Ectodermal cell (in vitro differentiated cells): Measurements from ENCODE around the gene NEBL.

Source experiments
- H3K27ac ChIP-seq: 2 replicates; pipeline ENCODE4 v1.7.0; 2013; ENCODE audit warnings: mild to moderate bottlenecking, low read depth, low read length; ENCODE audit not compliant: insufficient read depth, poor library complexity, severe bottlenecking
- H3K27me3 ChIP-seq: 2 replicates; pipeline ENCODE4 v1.7.0; 2013; ENCODE audit warnings: mild to moderate bottlenecking, low read length; ENCODE audit not compliant: insufficient read depth, control insufficient read depth, poor library complexity, severe bottlenecking
- H3K36me3 ChIP-seq: one replicate; pipeline ENCODE4 v1.7.0; 2013; ENCODE audit warnings: low read length; ENCODE audit not compliant: control insufficient read depth, insufficient read depth
- H3K4me1 ChIP-seq: one replicate; pipeline ENCODE4 v1.7.0; 2013; ENCODE audit warnings: low read length; ENCODE audit not compliant: control insufficient read depth, insufficient read depth
- H3K4me3 ChIP-seq: 2 replicates; pipeline ENCODE4 v1.7.0; 2013; ENCODE audit warnings: low read depth, low read length, control low read depth; ENCODE audit not compliant: insufficient read depth
- H3K9me3 ChIP-seq: 2 replicates; pipeline ENCODE4 v1.7.0; 2013; ENCODE audit warnings: mild to moderate bottlenecking, low read length, moderate library complexity; ENCODE audit not compliant: control insufficient read depth
- WGBS, 2 experiments: methylation state at CpG; one replicate each; pipeline ENCODE4 v1.1.7; 2013; ENCODE audit warnings: missing lambda C conversion rate in 2 of 2; 5-methylcytosine and 5-hydroxymethylcytosine counted together

Gene NEBL

DNA sequence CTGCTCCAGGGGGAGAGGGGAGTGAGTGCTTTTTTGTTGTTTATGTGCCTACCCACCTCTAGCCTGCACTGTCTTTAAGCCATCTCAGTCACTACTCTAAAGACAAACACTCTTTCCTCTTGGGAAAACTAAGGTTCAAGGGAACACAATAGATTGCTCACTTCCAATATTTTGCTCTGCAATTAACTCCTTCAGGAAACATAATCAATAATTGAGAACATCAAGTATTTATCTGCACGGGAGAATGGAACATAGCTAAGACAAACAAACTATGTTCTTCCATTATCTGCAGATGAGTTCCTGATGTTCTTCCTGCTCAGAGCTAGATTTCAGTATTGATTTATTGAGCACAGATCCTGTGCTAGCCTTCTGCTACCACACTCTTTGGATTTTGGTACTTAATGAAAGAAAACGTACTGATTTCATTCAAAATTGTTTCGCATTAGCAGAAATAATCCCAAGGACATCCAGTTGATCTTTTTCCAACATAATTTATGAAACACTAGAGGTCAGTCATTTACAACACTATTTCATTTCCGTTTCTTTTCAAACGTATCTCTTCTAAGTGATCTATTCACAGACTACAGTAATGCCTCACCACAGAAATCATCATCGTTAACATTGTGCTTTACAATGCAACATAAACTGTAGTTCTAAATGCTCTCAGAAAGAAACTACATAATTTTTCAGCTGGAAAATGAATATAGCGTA is 8.3 kb downstream of the NEBL start:
- no peaks in the 10 kb centered on the region for H3K36me3 ChIP-seq
- H3K27me3 ChIP-seq, result no peaks in the 10 kb centered on the region
- no peak overlapping the region for H3K27ac ChIP-seq
- H3K9me3 ChIP-seq, result no peaks in the 10 kb centered on the region
- WGBS, 2 experiments, result 87 to 88% methylated on average over 6 of the region's 7 CpGs
- H3K4me1 ChIP-seq, result no peaks in the 10 kb centered on the region
- no peak overlapping the region for H3K4me3 ChIP-seq

DNA sequence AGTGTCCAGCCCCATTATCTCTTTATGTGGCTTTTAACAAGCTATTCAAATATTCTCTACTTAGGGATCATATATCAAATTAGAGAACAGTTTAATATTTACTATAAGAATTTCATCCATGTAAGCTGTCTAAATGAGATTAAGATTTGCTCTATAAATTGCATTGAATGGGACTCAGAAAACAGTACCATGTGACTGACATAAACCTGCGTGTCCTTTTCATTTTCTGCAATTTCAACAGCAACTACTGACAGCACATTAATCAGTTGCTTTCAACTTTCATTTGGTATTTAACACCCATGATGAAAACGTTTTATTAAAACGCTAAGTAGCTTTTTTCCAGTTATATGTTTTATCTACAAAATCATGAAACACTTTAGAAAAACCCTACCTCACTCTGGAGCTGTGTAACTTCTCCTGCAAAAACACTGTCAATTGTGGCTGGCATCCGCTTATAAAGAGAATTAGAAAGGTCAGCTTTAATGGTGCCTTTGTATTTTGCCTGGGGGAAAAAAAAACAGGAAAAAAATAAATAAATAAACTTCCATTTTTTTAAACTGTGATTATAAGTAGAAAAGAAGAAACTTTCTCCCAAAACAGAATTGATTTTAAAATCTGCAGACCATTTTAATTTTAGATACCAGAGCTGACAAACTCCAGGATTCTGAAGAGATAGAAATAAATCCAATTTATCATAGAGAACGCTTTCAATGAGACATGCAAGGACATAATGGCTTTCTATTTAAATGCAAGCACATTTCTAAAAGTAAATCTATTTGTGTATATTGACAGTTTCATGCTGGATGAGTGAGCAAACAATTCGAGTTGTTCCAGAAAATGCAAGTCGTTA is 9.2 kb downstream of the NEBL start:
- no peaks in the 10 kb centered on the region for H3K4me1 ChIP-seq
- H3K4me3 ChIP-seq, result no peak overlapping the region
- no peaks in the 10 kb centered on the region for H3K27me3 ChIP-seq
- H3K36me3 ChIP-seq, result no peaks in the 10 kb centered on the region
- 65 to 69% methylated on average over 5 to 7 of the region's 7 CpGs for WGBS, 2 experiments
- H3K27ac ChIP-seq, result no peak overlapping the region
- H3K9me3 ChIP-seq, result no peaks in the 10 kb centered on the region

DNA sequence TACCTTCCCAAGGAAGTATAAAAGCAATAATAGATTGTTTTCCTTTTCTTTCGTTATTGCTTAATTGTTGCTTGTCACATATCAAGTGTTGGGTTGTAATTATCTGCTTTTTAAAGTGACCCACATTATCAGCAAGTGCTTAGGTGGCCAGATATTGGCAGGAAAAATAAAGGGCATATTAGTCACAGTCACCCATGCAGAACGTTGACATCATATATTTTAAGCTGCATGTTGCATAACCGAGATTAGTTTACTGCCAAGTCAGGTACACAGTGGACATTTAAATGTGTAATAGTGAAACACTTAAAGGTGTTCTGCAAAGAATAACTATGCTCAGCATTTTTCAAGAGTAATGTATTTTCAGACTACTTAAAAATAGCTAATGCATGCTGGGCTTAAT is 11.4 kb downstream of the NEBL start:
- Histone ChIP-seq H3K4me1 (no peaks in the 10 kb centered on the region), H3K36me3 (no peaks in the 10 kb centered on the region), H3K27me3 (no peaks in the 10 kb centered on the region), H3K27ac (no peak overlapping the region), H3K9me3 (no peaks in the 10 kb centered on the region), H3K4me3 (no peak overlapping the region)
- 96 to 98% methylated on average over 3 of the region's 3 CpGs for WGBS, 2 experiments

DNA sequence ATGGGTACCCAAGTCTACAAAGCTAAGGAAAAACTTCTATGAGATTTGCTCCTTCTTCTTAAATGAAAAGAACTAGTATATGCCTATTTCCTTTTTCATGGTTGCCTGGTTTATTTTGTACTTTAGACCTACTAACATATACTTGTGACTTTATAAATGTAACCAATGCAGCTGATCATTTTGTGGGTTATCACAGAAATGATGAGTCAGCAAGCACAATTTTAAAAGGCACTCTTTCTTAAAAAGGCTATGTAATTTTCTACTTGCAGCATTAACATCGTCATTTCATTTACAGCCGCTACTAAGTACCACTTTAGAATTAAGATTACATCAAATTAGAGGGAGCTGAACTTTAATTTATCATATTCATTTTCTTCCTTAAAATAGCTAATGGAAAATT is 13.6 kb downstream of the NEBL start:
- 80 to 100% methylated on average over 1 to 2 of the region's 2 CpGs for WGBS, 2 experiments
- no peak overlapping the region for H3K4me3 ChIP-seq
- no peaks in the 10 kb centered on the region for H3K27me3 ChIP-seq

DNA sequence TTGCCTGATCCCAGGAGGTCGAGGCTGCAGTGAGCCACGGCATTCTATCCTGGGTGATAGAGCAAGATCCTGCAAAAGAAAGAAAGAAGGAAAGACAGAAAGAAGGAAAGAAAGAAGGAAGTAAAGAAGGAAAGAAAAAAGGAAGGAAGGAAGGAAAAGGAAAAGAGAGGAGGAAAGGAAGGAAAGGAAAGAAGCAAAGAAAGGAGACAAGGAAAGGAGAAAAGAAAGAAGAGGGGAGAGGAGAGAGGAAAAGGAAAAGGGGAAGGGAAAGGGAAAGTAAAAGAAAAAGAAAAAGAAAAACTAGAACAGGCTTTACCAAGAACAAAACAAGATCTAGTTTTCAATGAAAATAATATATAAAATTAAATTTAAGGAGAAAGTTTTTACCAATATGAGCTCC is 15.0 kb downstream of the NEBL start:
- Histone ChIP-seq H3K27me3 (no peaks in the 10 kb centered on the region), H3K4me3 (no peak overlapping the region), H3K4me1 (no peaks in the 10 kb centered on the region), H3K27ac (no peak overlapping the region), H3K36me3 (peaks cover 3% of the 10 kb centered on the region), H3K9me3 (no peaks in the 10 kb centered on the region)
- 68 to 69% methylated on average over 2 of the region's 2 CpGs for WGBS, 2 experiments

More for the DNA sequence above, 13.6 kb downstream of the NEBL start:
- Histone ChIP-seq H3K36me3 (peaks cover 3% of the 10 kb centered on the region), H3K4me1 (no peaks in the 10 kb centered on the region), H3K27ac (no peak overlapping the region), H3K9me3 (no peaks in the 10 kb centered on the region)

DNA sequence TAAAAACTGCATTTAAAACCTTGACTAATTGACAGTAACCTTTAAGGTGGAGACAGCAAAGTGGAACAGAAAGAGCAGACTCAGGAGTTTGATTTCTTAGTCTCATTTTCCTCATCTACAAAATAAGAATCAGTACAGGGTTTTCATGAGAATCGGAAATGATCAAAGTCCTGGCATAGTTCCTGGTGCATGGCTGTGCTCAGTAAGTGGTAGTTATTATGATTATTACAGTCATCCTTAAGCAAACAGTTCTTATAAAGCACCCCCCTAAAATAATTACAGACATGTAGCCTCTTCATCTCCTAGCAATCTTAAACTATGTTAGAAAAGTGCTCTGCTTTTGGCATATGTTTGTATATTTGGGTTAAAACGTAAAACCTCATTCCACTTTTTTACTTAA is 18.0 kb downstream of the NEBL start:
- no peaks in the 10 kb centered on the region for H3K9me3 ChIP-seq
- H3K27me3 ChIP-seq, result no peaks in the 10 kb centered on the region
- peaks cover 3% of the 10 kb centered on the region for H3K36me3 ChIP-seq
- whole genome bisulfite sequencing, 2 experiments, result 86 to 100% methylated on average over 1 to 2 of the region's 2 CpGs
- no peaks in the 10 kb centered on the region for H3K4me1 ChIP-seq
- no peak overlapping the region for H3K4me3 ChIP-seq
- no peak overlapping the region for H3K27ac ChIP-seq

DNA sequence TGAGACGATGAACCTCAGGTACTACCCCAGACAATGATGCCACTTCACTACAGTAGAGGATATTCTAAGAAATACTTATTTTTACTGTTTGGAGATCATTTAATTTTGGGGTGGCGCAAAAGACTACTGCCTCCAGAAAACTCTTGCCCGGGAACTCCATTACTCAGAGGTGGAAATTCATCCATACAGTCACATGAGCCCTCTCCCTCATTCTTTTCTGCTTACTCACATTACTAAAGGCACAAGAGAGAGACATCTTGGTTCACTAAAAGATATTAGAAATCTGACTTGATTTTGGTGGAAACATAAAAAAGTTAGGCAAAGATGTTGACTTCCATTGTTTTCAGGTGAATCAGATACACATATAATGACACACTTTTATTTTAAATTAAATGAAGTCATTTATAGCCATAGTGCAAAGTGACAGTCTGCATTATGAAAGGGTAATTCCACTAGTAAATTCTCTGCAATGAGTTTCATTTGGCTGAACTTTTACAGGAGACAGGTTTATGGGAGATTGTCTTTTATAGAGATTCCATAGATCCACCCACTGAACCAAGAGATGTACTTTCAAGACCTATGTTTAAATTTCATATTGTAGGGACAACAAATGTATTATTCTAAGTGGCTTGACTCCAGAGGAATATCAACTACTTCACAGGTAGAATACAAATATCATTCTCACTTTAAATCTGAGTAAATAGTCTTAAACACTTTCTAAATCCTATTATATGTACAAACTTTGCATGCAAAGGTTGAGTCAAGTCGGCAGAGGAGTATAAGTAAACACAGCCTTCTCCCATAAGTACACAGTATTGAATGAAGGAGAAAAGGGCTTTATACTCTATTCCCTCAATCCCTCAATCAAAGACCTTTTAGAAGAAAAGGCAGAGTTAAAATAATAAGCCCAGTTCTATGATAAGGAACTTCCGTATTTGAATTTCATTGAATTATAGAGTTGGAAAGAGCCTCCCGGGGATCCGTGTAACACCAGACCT is 18.8 kb downstream of the NEBL start:
- H3K4me3 ChIP-seq, result no peak overlapping the region
- H3K9me3 ChIP-seq, result no peaks in the 10 kb centered on the region
- peaks cover 3% of the 10 kb centered on the region for H3K36me3 ChIP-seq
- H3K4me1 ChIP-seq, result no peaks in the 10 kb centered on the region
- 94 to 96% methylated on average over 4 to 7 of the region's 7 CpGs for WGBS, 2 experiments
- no peak overlapping the region for H3K27ac ChIP-seq
- H3K27me3 ChIP-seq, result no peaks in the 10 kb centered on the region

DNA sequence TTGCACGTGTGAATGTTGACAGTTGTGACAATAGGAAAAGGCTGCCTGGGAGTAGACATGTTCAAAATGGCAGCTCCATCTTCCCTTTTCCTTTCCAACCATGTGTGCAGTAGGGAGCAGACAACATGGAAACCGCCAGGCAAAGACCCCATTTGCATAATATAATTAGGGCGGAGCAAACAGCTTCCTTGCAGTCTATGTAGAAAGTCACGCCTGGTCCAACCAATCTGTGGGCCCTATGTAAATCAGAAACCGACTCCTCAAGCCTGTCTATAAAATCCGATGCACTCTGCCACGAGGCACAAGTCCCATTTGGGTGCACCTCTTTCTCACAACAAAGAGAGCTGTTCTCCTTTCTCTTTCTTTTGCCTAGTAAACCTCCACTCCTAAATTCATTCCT is 19.6 kb downstream of the NEBL start:
- Histone ChIP-seq H3K27ac (no peak overlapping the region), H3K27me3 (no peaks in the 10 kb centered on the region)
- WGBS, 2 experiments, result 88 to 90% methylated on average over 7 of the region's 7 CpGs

DNA sequence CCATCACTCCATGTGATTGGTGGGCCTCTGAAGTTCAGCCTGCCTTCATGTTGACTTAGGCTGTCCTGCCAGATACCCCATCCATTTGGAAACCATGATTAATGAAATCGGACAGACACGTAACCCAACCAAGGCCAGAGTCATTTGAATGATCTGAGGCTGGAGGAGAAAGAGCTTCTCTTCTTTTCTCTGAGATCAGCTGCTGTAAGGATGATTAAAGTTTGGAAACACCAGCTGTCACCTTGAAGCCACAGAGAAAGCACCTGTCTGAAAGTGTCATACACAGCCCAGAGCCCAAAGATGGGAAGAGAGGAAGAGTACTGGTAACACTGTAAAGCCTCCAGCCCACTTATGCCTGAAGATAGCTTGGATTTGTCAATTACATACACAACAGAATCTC is 22.9 kb downstream of the NEBL start:
- H3K4me1 ChIP-seq, result no peaks in the 10 kb centered on the region
- no peak overlapping the region for H3K27ac ChIP-seq
- 92 to 97% methylated on average over 2 of the region's 2 CpGs for WGBS, 2 experiments
- no peaks in the 10 kb centered on the region for H3K9me3 ChIP-seq
- no peaks in the 10 kb centered on the region for H3K27me3 ChIP-seq
- no peaks in the 10 kb centered on the region for H3K36me3 ChIP-seq
- H3K4me3 ChIP-seq, result no peak overlapping the region

More for the DNA sequence above, 19.6 kb downstream of the NEBL start:
- Histone ChIP-seq H3K4me3 (no peak overlapping the region), H3K36me3 (peaks cover 3% of the 10 kb centered on the region), H3K4me1 (no peaks in the 10 kb centered on the region), H3K9me3 (no peaks in the 10 kb centered on the region)
